ENCODE data around the gene ASXL2. TPM values are rescaled to one million over a fixed set of nuclear protein-coding genes. Genes with fewer than 3 reads are reported as not detected.

The ASXL2 gene
- total and polyA plus RNA-seq, 10 donors: 2.0 to 51.3 (median 34.7) TPM

DNA sequence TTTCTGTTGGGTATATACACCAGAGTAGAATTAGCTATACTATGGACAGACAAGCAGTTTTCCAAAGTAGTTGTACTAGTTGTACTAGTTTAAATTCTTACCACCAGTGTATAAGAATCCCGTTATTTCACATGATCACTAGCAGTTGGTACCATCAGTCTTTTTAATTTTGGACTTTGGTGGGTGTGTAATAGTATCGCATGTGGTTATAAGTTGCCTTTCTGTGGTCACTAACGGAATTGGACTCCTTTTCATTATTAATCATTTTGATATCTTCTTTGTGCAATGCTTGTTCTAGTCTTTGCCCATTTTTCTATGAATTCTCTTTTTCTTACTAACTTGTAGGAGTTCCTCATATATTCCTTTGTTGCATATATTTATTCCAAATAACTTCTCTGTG, 89.8 kb downstream of the ASXL2 start:
- intact Hi-C loops (cut with DNase I; ENCODE audit: low total_unique reads): no loop called here
- H3K4me1 ChIP-seq: peaks cover 0 to 24% (median 0%) of the 10 kb centered on the region in 6 donors
- 69 to 88% (median 80%) methylated on average over 3 of the region's 3 CpGs for WGBS, 5 donors
- DNase-seq: no peak
- H3K27me3 ChIP-seq (replicated peaks in 1 of 7): no peaks in the 10 kb centered on the region
- H3K4me3 ChIP-seq: no peak overlapping the region
- H3K27ac ChIP-seq: no peak overlapping the region
- peaks cover 0 to 56% (median 9%) of the 10 kb centered on the region in 6 donors for H3K36me3 ChIP-seq
- no peak for TF ChIP-seq POLR2A (IDR thresholded peaks at IDR 0.05)
- no peak for TF ChIP-seq POLR2AphosphoS5 (IDR thresholded peaks at IDR 0.05)
- TF ChIP-seq, protein P1, sequence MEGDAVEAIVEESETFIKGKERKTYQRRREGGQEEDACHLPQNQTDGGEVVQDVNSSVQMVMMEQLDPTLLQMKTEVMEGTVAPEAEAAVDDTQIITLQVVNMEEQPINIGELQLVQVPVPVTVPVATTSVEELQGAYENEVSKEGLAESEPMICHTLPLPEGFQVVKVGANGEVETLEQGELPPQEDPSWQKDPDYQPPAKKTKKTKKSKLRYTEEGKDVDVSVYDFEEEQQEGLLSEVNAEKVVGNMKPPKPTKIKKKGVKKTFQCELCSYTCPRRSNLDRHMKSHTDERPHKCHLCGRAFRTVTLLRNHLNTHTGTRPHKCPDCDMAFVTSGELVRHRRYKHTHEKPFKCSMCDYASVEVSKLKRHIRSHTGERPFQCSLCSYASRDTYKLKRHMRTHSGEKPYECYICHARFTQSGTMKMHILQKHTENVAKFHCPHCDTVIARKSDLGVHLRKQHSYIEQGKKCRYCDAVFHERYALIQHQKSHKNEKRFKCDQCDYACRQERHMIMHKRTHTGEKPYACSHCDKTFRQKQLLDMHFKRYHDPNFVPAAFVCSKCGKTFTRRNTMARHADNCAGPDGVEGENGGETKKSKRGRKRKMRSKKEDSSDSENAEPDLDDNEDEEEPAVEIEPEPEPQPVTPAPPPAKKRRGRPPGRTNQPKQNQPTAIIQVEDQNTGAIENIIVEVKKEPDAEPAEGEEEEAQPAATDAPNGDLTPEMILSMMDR (IDR thresholded peaks at IDR 0.05 in 8 of 11, conservative IDR thresholded peaks at IDR 0.05 in 3 of 11): no peak
- H3K9me3 ChIP-seq: no peaks in the 10 kb centered on the region

DNA sequence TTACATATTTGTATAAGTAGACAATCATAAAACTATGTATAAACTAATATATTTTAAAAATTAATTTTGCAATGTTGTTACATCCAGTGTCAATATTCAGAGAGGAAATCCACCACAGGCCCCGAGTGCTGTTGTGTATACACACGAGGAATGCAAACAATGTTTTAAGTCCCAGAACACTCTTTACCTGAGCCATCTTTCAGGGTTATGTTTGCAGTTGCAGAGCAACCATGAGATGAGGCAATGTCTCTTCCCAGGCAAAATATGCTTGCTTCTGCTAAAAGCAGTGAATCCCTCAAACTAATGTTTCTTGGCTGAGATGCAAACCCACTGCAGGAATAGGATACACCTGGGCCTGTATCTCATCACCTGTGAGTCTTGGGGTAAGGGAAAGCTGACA, 91.3 kb downstream of the ASXL2 start:
- WGBS, 5 donors: 89 to 98% (median 94%) methylated on average over 2 of the region's 2 CpGs
- intact Hi-C loops (cut with DNase I; ENCODE audit: low total_unique reads): no loop called here
- H3K4me1 ChIP-seq: peaks cover 0 to 14% (median 0%) of the 10 kb centered on the region in 6 donors
- H3K4me3 ChIP-seq: no peak overlapping the region
- TF ChIP-seq, protein P1 (IDR thresholded peaks at IDR 0.05 in 8 of 11, conservative IDR thresholded peaks at IDR 0.05 in 3 of 11): no peak
- TF ChIP-seq POLR2AphosphoS5 (IDR thresholded peaks at IDR 0.05) (no peak), POLR2A (IDR thresholded peaks at IDR 0.05) (no peak)
- no peak for DNase-seq
- H3K36me3 ChIP-seq: peaks cover 0 to 55% (median 9%) of the 10 kb centered on the region in 6 donors
- no peaks in the 10 kb centered on the region for H3K27me3 ChIP-seq (replicated peaks in 1 of 7)
- H3K9me3 ChIP-seq: no peaks in the 10 kb centered on the region
- no peak overlapping the region for H3K27ac ChIP-seq

- TF ChIP-seq, protein P1 (IDR thresholded peaks at IDR 0.05 in 8 of 11, conservative IDR thresholded peaks at IDR 0.05 in 3 of 11): no peak
- Histone ChIP-seq H3K27me3 (replicated peaks in 1 of 7) (no peaks in the 10 kb centered on the region), H3K4me1 (peaks cover 0 to 2% (median 0%) of the 10 kb centered on the region in 6 donors), H3K27ac (no peak overlapping the region), H3K36me3 (peaks cover 0 to 68% (median 9%) of the 10 kb centered on the region in 6 donors), H3K9me3 (no peaks in the 10 kb centered on the region), H3K4me3 (no peak overlapping the region)
- DNase-seq: no peak
- WGBS, 5 donors: 96 to 99% (median 97%) methylated on average over 4 of the region's 4 CpGs
- intact Hi-C loops (cut with DNase I; ENCODE audit: low total_unique reads): no loop called here
Observed at GRCh38 chr2:25784404-25784803, 93.9 kb downstream of the ASXL2 start.

- Histone ChIP-seq H3K27ac (no peak overlapping the region), H3K4me1 (no peaks in the 10 kb centered on the region), H3K9me3 (no peaks in the 10 kb centered on the region), H3K36me3 (peaks cover 0 to 34% (median 2%) of the 10 kb centered on the region in 6 donors), H3K27me3 (replicated peaks in 1 of 7) (no peaks in the 10 kb centered on the region), H3K4me3 (no peak overlapping the region)
- no peak for DNase-seq
- WGBS, 5 donors: 97 to 99% (median 98%) methylated on average over 5 of the region's 5 CpGs
- intact Hi-C loops (cut with DNase I; ENCODE audit: low total_unique reads): no loop called here
- TF ChIP-seq, protein P1 (IDR thresholded peaks at IDR 0.05 in 8 of 11, conservative IDR thresholded peaks at IDR 0.05 in 3 of 11): no peak
- TF ChIP-seq POLR2AphosphoS5 (IDR thresholded peaks at IDR 0.05): no peak
- TF ChIP-seq POLR2A (IDR thresholded peaks at IDR 0.05): no peak
Observed at GRCh38 chr2:25777077-25777476, 101.2 kb downstream of the ASXL2 start.

All from spleen (tissue), 11 donors.